PFSK-1 (cell line): Measurements from ENCODE around the gene RAPGEF2.

ENCODE experiments used
- FOXP2 ChIP-seq: optimal IDR thresholded peaks from 2 replicates; pipeline ENCODE3; 2011; ENCODE audit warnings: borderline replicate concordance, control low read depth, inconsistent platforms; ENCODE audit not compliant: insufficient read depth; ENCODE audit errors: extremely low read length, extremely low read depth
- POLR2AphosphoS5 ChIP-seq: IDR thresholded peaks from 2 replicates; pipeline ENCODE4 v1.6.1; 2012; ENCODE audit warnings: low read depth, mild to moderate bottlenecking, control low read depth, low read length, moderate library complexity
- REST ChIP-seq, 2 experiments: IDR thresholded peaks; 2 replicates each; pipeline versions ENCODE4 v1.6.1 to v1.8.0; 2011 to 2012; ENCODE audit warnings: low read depth in 2 of 2, low read length in 2 of 2, control low read depth in 1 of 2, inconsistent platforms in 1 of 2, mild to moderate bottlenecking in 1 of 2, moderate library complexity in 1 of 2; ENCODE audit not compliant: insufficient read depth in 1 of 2
- SIN3A ChIP-seq: IDR thresholded peaks from 2 replicates; pipeline ENCODE4 v1.6.1; 2012; ENCODE audit warnings: mild to moderate bottlenecking, low read length, moderate library complexity, borderline replicate concordance; ENCODE audit not compliant: insufficient read depth
- TAF1 ChIP-seq: IDR thresholded peaks from 2 replicates; pipeline ENCODE4 v1.6.1; 2012; ENCODE audit warnings: low read length, control low read depth, borderline replicate concordance; ENCODE audit not compliant: insufficient read depth

The RAPGEF2 gene

GRCh38 chr4:159197885-159198269 is 95.0 kb downstream of the RAPGEF2 start:
- TF ChIP-seq TAF1, result no peak
- TF ChIP-seq REST (IDR thresholded peaks at IDR 0.05; ENCODE audit: insufficient read depth in 1 of 2, low read depth in 2 of 2, low read length in 2 of 2), result no peak
- no peak for TF ChIP-seq SIN3A
- no peak for TF ChIP-seq FOXP2
- TF ChIP-seq POLR2AphosphoS5, result no peak

GRCh38 chr4:159199826-159200225 is 96.9 kb downstream of the RAPGEF2 start:
- TF ChIP-seq REST (IDR thresholded peaks at IDR 0.05; ENCODE audit: insufficient read depth in 1 of 2, low read depth in 2 of 2, low read length in 2 of 2) (no peak), FOXP2 (no peak), SIN3A (no peak), POLR2AphosphoS5 (no peak), TAF1 (no peak)

GRCh38 chr4:159201168-159201567 is 98.3 kb downstream of the RAPGEF2 start:
- TF ChIP-seq SIN3A (no peak), TAF1 (no peak), REST (IDR thresholded peaks at IDR 0.05; ENCODE audit: insufficient read depth in 1 of 2, low read depth in 2 of 2, low read length in 2 of 2) (no peak), POLR2AphosphoS5 (no peak), FOXP2 (no peak)

GRCh38 chr4:159204566-159204965 is 101.7 kb downstream of the RAPGEF2 start:
- TF ChIP-seq REST (IDR thresholded peaks at IDR 0.05; ENCODE audit: insufficient read depth in 1 of 2, low read depth in 2 of 2, low read length in 2 of 2) (no peak), SIN3A (no peak), TAF1 (no peak), POLR2AphosphoS5 (no peak), FOXP2 (no peak)

- TF ChIP-seq FOXP2 (no peak), TAF1 (no peak), POLR2AphosphoS5 (no peak), REST (IDR thresholded peaks at IDR 0.05; ENCODE audit: insufficient read depth in 1 of 2, low read depth in 2 of 2, low read length in 2 of 2) (no peak), SIN3A (no peak)
Measured at GRCh38 chr4:159205466-159205865, 102.6 kb downstream of the RAPGEF2 start.
